Caco-2 (cell line): Measurements from ENCODE around the gene HAUS6. TPM values are rescaled to one million over a fixed set of nuclear protein-coding genes. Genes with fewer than 3 reads are reported as not detected.

ENCODE experiments used
- BruUV-seq: library from RNA; stranded (reverse); fragments of 400-500 nt; replicated peaks from 2 replicates; lab custom pipeline; 2021; lab: Mats Ljungman, UMichigan
- CTCF ChIA-PET: fragments of 300-600 bp; sonication (Branson Sonifier 250); formaldehyde crosslinking; loops from one replicate; lab custom pipeline; 2022; ENCODE audit warnings: antibody characterized with exemption; lab: Charles Lee
- POLR2A ChIA-PET: fragments of 300-600 bp; sonication (Branson Sonifier 250); formaldehyde crosslinking; loops from one replicate; lab custom pipeline; 2022; ENCODE audit warnings: antibody characterized with exemption; lab: Charles Lee
- DNase-seq, 2 experiments: peaks; one replicate each; pipeline versions ENCODE4 v3.0.0 to v3.0.0-alpha.2; 2020 to 2022
- H3K27me3 ChIP-seq: replicated peaks from 2 replicates; pipeline ENCODE4 v1.6.0; 2011; ENCODE audit warnings: low read length; ENCODE audit not compliant: control insufficient read depth, insufficient read depth
- H3K36me3 ChIP-seq: 2 replicates; pipeline ENCODE4 v1.5.1; 2011; ENCODE audit warnings: low read length; ENCODE audit not compliant: control insufficient read depth, insufficient read depth
- H3K4me1 ChIP-seq: fragments of 250-450 bp; sonication (Bioruptor Pico); 2 replicates; pipeline ENCODE4 v1.5.1; 2020; ENCODE audit warnings: mild to moderate bottlenecking
- H3K4me3 ChIP-seq: 2 replicates; pipeline ENCODE4 v1.5.1; 2011; ENCODE audit warnings: low read depth, mild to moderate bottlenecking, control low read depth, low read length
- H3K9me3 ChIP-seq: fragments of 250-450 bp; sonication (Bioruptor Pico); 2 replicates; pipeline ENCODE4 v1.5.1; 2020; ENCODE audit warnings: mild to moderate bottlenecking, moderate library complexity
- H3K27ac Mint-ChIP-seq: one replicate; pipeline ENCODE4 v1.8.0; 2022; ENCODE audit warnings: mixed read lengths; ENCODE audit not compliant: unreplicated experiment
- H3K27me3 Mint-ChIP-seq: one replicate; pipeline ENCODE4 v1.8.0; 2022; ENCODE audit warnings: mixed read lengths; ENCODE audit not compliant: insufficient read depth, unreplicated experiment
- H3K36me3 Mint-ChIP-seq: one replicate; pipeline ENCODE4 v1.8.0; 2022; ENCODE audit warnings: mild to moderate bottlenecking, mixed read lengths; ENCODE audit not compliant: insufficient read depth, unreplicated experiment
- H3K4me1 Mint-ChIP-seq: one replicate; pipeline ENCODE4 v1.8.0; 2022; ENCODE audit warnings: low read depth, mixed read lengths; ENCODE audit not compliant: unreplicated experiment
- H3K4me3 Mint-ChIP-seq: one replicate; pipeline ENCODE4 v1.8.0; 2022; ENCODE audit warnings: mild to moderate bottlenecking, moderate library complexity, mixed read lengths; ENCODE audit not compliant: unreplicated experiment
- H3K9me3 Mint-ChIP-seq: one replicate; pipeline ENCODE4 v1.8.0; 2022; ENCODE audit warnings: mixed read lengths; ENCODE audit not compliant: unreplicated experiment
- intact Hi-C: fragments of 100-400 bp; cut with micrococcal nuclease; formaldehyde crosslinking; loops from one replicate; pipeline ENCODE4 v1.10.0; 2022; ENCODE audit not compliant: unreplicated experiment
- total RNA-seq: library from RNA; stranded (reverse); gene quantifications from 2 replicates; pipeline ENCODE4 v1.2.3, GENCODE V29; 2022
- TF ChIP-seq, protein P1 (sequence below), 2 experiments: fragments of 200-600 bp in 1 of 2; IDR thresholded peaks; 1 replicate in 1 of 2; 2 replicates in 1 of 2; pipeline versions ENCODE4 v1.5.1 to v1.8.0; 2011 to 2022; ENCODE audit warnings: antibody characterized with exemption in 1 of 2, control low read depth in 1 of 2, inconsistent platforms in 1 of 2, low read depth in 1 of 2, low read length in 1 of 2, mild to moderate bottlenecking in 1 of 2, moderate library complexity in 1 of 2; ENCODE audit not compliant: insufficient read depth in 1 of 2, severe bottlenecking in 1 of 2, unreplicated experiment in 1 of 2

Gene HAUS6
- total RNA-seq, 1 experiment from 2014 or later = 15.2 TPM

DNA sequence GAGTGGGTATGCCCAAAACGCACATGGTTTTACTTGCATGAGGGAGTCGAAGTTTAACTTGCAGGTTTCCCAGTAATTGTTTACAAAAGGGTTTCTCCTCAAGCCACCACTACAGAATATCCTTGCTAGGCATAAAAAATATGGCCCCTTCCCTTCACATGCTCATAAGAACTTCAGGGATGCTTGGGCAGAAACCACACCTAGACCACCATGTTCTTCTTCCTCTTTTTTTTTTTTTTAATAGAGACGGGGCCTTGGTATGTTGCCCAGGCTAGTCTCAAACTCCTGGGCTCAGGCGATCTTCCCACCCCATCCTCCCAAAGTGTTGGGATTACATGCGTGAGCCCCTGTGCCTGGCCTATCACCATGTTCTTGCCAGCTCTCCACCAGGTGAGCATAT, 43.2 kb upstream of the HAUS6 start:
- H3K4me1 Mint-ChIP-seq = peaks cover 10% of the 10 kb centered on the region
- Histone ChIP-seq H3K4me3 (no peak overlapping the region), H3K27me3 (no peaks in the 10 kb centered on the region), H3K9me3 (no peaks in the 10 kb centered on the region), H3K36me3 (no peaks in the 10 kb centered on the region; the same call in 1 of the 2 replicates), H3K4me1 (peaks cover 4% of the 10 kb centered on the region)
- no peak for DNase-seq
- H3K27ac Mint-ChIP-seq = no peak overlapping the region
- TF ChIP-seq, protein P1, sequence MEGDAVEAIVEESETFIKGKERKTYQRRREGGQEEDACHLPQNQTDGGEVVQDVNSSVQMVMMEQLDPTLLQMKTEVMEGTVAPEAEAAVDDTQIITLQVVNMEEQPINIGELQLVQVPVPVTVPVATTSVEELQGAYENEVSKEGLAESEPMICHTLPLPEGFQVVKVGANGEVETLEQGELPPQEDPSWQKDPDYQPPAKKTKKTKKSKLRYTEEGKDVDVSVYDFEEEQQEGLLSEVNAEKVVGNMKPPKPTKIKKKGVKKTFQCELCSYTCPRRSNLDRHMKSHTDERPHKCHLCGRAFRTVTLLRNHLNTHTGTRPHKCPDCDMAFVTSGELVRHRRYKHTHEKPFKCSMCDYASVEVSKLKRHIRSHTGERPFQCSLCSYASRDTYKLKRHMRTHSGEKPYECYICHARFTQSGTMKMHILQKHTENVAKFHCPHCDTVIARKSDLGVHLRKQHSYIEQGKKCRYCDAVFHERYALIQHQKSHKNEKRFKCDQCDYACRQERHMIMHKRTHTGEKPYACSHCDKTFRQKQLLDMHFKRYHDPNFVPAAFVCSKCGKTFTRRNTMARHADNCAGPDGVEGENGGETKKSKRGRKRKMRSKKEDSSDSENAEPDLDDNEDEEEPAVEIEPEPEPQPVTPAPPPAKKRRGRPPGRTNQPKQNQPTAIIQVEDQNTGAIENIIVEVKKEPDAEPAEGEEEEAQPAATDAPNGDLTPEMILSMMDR (IDR thresholded peaks at IDR 0.05; ENCODE audit: insufficient read depth in 1 of 2, low read depth in 1 of 2, low read length in 1 of 2, severe bottlenecking in 1 of 2, unreplicated experiment in 1 of 2) = no peak
- intact Hi-C loops = no loop called here
- no peak overlapping the region for H3K4me3 Mint-ChIP-seq
- H3K36me3 Mint-ChIP-seq = no peaks in the 10 kb centered on the region
- POLR2A ChIA-PET = no interaction called here
- no TSS peak for BruUV-seq
- no peaks in the 10 kb centered on the region for H3K27me3 Mint-ChIP-seq
- H3K9me3 Mint-ChIP-seq = no peaks in the 10 kb centered on the region
- CTCF ChIA-PET = no interaction called here

DNA sequence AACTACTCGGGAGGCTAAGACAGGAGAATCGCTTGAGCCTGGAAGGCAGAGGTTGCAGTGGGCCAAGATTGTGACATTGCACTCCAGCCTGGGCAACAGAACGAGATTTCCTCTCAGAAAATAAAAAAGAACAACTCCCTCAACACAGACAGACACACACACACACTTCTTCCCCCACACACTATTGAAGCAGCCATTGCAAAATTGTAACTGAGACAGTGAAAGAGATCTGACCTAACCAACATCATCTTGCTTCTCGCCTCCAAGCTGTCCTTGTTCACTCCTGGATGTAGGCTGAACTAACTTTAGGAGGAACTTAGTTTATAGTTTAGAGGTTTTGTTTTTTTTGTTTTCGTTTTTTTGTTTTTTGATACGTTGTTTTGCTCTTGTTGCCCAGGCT, 37.6 kb upstream of the HAUS6 start:
- Histone ChIP-seq H3K27me3 (no peaks in the 10 kb centered on the region), H3K4me1 (no peaks in the 10 kb centered on the region), H3K36me3 (no peaks in the 10 kb centered on the region), H3K4me3 (no peak overlapping the region), H3K9me3 (no peaks in the 10 kb centered on the region)
- Mint-ChIP-seq H3K27ac (no peak overlapping the region), H3K36me3 (no peaks in the 10 kb centered on the region), H3K9me3 (no peaks in the 10 kb centered on the region), H3K4me3 (no peak overlapping the region), H3K4me1 (no peaks in the 10 kb centered on the region), H3K27me3 (no peaks in the 10 kb centered on the region)
- CTCF ChIA-PET = no interaction called here
- DNase-seq = no peak
- TF ChIP-seq, protein P1 (IDR thresholded peaks at IDR 0.05; ENCODE audit: insufficient read depth in 1 of 2, low read depth in 1 of 2, low read length in 1 of 2, severe bottlenecking in 1 of 2, unreplicated experiment in 1 of 2) = no peak
- POLR2A ChIA-PET = no interaction called here
- intact Hi-C loops = no loop called here
- no TSS peak for BruUV-seq

DNA sequence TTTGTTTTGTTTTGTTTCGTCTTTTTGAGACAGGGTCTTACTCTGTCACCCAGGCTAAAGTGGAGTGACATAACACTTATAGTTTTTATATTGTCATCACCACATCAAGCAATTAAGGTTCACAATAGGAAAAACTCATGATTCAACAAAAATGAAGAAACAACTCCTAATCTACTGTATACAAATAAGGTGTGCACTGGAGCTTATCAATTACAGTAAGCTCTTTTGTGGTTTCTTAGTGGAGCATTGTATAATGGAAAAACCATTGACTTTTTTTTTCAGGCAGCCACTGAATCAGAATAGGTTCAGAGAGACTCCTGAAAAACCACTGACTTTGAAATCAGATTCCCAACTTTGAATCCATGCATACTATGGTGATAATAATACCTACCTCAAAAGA, 35.4 kb upstream of the HAUS6 start:
- ChIA-PET POLR2A (no interaction called here), CTCF (no interaction called here)

More for the DNA sequence above, 35.4 kb upstream of the HAUS6 start:
- Mint-ChIP-seq H3K4me1 (no peaks in the 10 kb centered on the region), H3K27me3 (no peaks in the 10 kb centered on the region), H3K4me3 (no peak overlapping the region), H3K27ac (no peak overlapping the region), H3K9me3 (no peaks in the 10 kb centered on the region), H3K36me3 (no peaks in the 10 kb centered on the region)
- TF ChIP-seq, protein P1 (IDR thresholded peaks at IDR 0.05; ENCODE audit: insufficient read depth in 1 of 2, low read depth in 1 of 2, low read length in 1 of 2, severe bottlenecking in 1 of 2, unreplicated experiment in 1 of 2) = no peak
- no peak for DNase-seq
- no peaks in the 10 kb centered on the region for H3K27me3 ChIP-seq
- no peaks in the 10 kb centered on the region for H3K9me3 ChIP-seq
- BruUV-seq = no TSS peak
- no peaks in the 10 kb centered on the region for H3K4me1 ChIP-seq
- intact Hi-C loops = no loop called here
- H3K36me3 ChIP-seq = no peaks in the 10 kb centered on the region
- H3K4me3 ChIP-seq = no peak overlapping the region
